Endodermal cell (in vitro differentiated cells): ENCODE results near the gene GPR171. TPM values are rescaled to one million over a fixed set of nuclear protein-coding genes. Genes with fewer than 3 reads are reported as not detected.

Experiments
- DNase-seq: peaks from one replicate; pipeline ENCODE4 v3.0.0-alpha.2; 2017
- H3K27ac ChIP-seq: 2 replicates; pipeline ENCODE4 v1.5.1; 2013; ENCODE audit warnings: mild to moderate bottlenecking, low read depth, low read length, moderate library complexity
- H3K27me3 ChIP-seq: 2 replicates; pipeline ENCODE4 v1.6.1; 2013; ENCODE audit warnings: mild to moderate bottlenecking, low read length, moderate library complexity; ENCODE audit not compliant: insufficient read depth, control insufficient read depth, poor library complexity, severe bottlenecking
- H3K36me3 ChIP-seq: 2 replicates; pipeline ENCODE4 v1.7.0; 2013; ENCODE audit warnings: mild to moderate bottlenecking, low read length, moderate library complexity; ENCODE audit not compliant: control insufficient read depth, insufficient read depth
- H3K4me1 ChIP-seq: one replicate; pipeline ENCODE4 v1.7.0; 2013; ENCODE audit warnings: low read length; ENCODE audit not compliant: control insufficient read depth, insufficient read depth
- H3K4me3 ChIP-seq: 2 replicates; pipeline ENCODE4 v1.5.1; 2013; ENCODE audit warnings: mild to moderate bottlenecking, low read length, moderate library complexity
- H3K9ac ChIP-seq: 2 replicates; pipeline ENCODE4 v1.6.1; 2013; ENCODE audit warnings: mild to moderate bottlenecking, low read length, moderate library complexity; ENCODE audit not compliant: poor library complexity, severe bottlenecking; ENCODE audit errors: extremely low read depth
- H3K9me3 ChIP-seq: 2 replicates; pipeline ENCODE4 v1.6.1; 2013; ENCODE audit warnings: mild to moderate bottlenecking, low read length, moderate library complexity; ENCODE audit not compliant: control insufficient read depth
- H3K27ac Mint-ChIP-seq: 2 replicates; pipeline ENCODE4 v1.8.0; 2020; ENCODE audit warnings: mixed read lengths
- H3K27me3 Mint-ChIP-seq: 2 replicates; pipeline ENCODE4 v1.8.0; 2021; ENCODE audit warnings: mild to moderate bottlenecking, mixed read lengths; ENCODE audit not compliant: insufficient read depth
- H3K36me3 Mint-ChIP-seq: 2 replicates; pipeline ENCODE4 v1.8.0; 2020; ENCODE audit warnings: low read depth, mixed read lengths
- H3K4me1 Mint-ChIP-seq: 2 replicates; pipeline ENCODE4 v1.8.0; 2020; ENCODE audit warnings: mixed read lengths
- H3K4me3 Mint-ChIP-seq: 2 replicates; pipeline ENCODE4 v1.8.0; 2020; ENCODE audit warnings: mild to moderate bottlenecking, moderate library complexity, mixed read lengths
- H3K9me3 Mint-ChIP-seq: 2 replicates; pipeline ENCODE4 v1.8.0; 2020; ENCODE audit warnings: mild to moderate bottlenecking, mixed read lengths
- CTCF ChIP-seq: fragments of 200-600 bp; sonication (generic); conservative IDR thresholded peaks from 2 replicates; pipeline ENCODE4 v1.5.0; 2021; ENCODE audit warnings: antibody characterized with exemption, mild to moderate bottlenecking
- WGBS, 2 experiments: methylation state at CpG; one replicate each; pipeline versions ENCODE4 v1.1.5 to v1.1.7; 2013; ENCODE audit warnings: missing lambda C conversion rate in 2 of 2, mixed read lengths in 1 of 2; ENCODE audit not compliant: insufficient coverage in 1 of 2, insufficient read length in 1 of 2; 5-methylcytosine and 5-hydroxymethylcytosine counted together
- total RNA-seq, 2 donors: library from RNA; stranded (reverse); fragmentation: NEBNext Ultra II Directional in 1 of 2; extraction: Animal tissue kit (Norgen Biotek cat#: 25700) in 1 of 2; gene quantifications; 2 replicates in 1 of 2; 3 replicates in 1 of 2; pipeline ENCODE4 v1.2.1, GENCODE V29; 2021

The GPR171 gene
- total RNA-seq, 2 donors from 2014 or later = not detected

- Histone ChIP-seq H3K9me3 (no peaks in the 10 kb centered on the region), H3K27me3 (no peaks in the 10 kb centered on the region), H3K4me1 (no peaks in the 10 kb centered on the region), H3K4me3 (no peak overlapping the region), H3K9ac (no peak overlapping the region), H3K27ac (no peak overlapping the region), H3K36me3 (no peaks in the 10 kb centered on the region)
- Mint-ChIP-seq H3K27me3 (no peaks in the 10 kb centered on the region), H3K27ac (no peak overlapping the region), H3K9me3 (no peaks in the 10 kb centered on the region), H3K4me1 (no peaks in the 10 kb centered on the region), H3K36me3 (no peaks in the 10 kb centered on the region), H3K4me3 (no peak overlapping the region)
- TF ChIP-seq CTCF = no peak
- WGBS, 2 experiments = 82% methylated on average over 2 of the region's 3 CpGs; no CpG with 5 or more reads in 1 of the 2 experiments
- no peak for DNase-seq
These were observed 1.8 kb upstream of the GPR171 start for GRCh38 chr3:151204530-151205402.

- Histone ChIP-seq H3K9me3 (no peaks in the 10 kb centered on the region), H3K27ac (no peak overlapping the region), H3K4me1 (no peaks in the 10 kb centered on the region), H3K9ac (no peak overlapping the region), H3K27me3 (no peaks in the 10 kb centered on the region), H3K36me3 (no peaks in the 10 kb centered on the region), H3K4me3 (no peak overlapping the region)
- no peaks in the 10 kb centered on the region for H3K27me3 Mint-ChIP-seq
- DNase-seq = no peak
- H3K36me3 Mint-ChIP-seq = no peaks in the 10 kb centered on the region
- no peaks in the 10 kb centered on the region for H3K9me3 Mint-ChIP-seq
- no peaks in the 10 kb centered on the region for H3K4me1 Mint-ChIP-seq
- H3K27ac Mint-ChIP-seq = no peak overlapping the region
- no peak for TF ChIP-seq CTCF
- no peak overlapping the region for H3K4me3 Mint-ChIP-seq
- 92 to 94% methylated on average over 5 to 7 of the region's 7 CpGs for WGBS, 2 experiments
These were observed 1.8 kb downstream of the GPR171 start for GRCh38 chr3:151201051-151201730.

GRCh38 chr3:151200586-151200985, 2.4 kb downstream of the GPR171 start:
- no peaks in the 10 kb centered on the region for H3K4me1 Mint-ChIP-seq
- no peaks in the 10 kb centered on the region for H3K36me3 ChIP-seq
- H3K27me3 Mint-ChIP-seq = no peaks in the 10 kb centered on the region
- 93 to 100% methylated on average over 2 of the region's 2 CpGs for WGBS, 2 experiments
- H3K27me3 ChIP-seq = no peaks in the 10 kb centered on the region
- no peaks in the 10 kb centered on the region for H3K4me1 ChIP-seq
- H3K4me3 ChIP-seq = no peak overlapping the region
- H3K9me3 ChIP-seq = no peaks in the 10 kb centered on the region
- TF ChIP-seq CTCF = no peak
- H3K36me3 Mint-ChIP-seq = no peaks in the 10 kb centered on the region
- no peaks in the 10 kb centered on the region for H3K9me3 Mint-ChIP-seq
- no peak overlapping the region for H3K27ac Mint-ChIP-seq
- no peak for DNase-seq
- no peak overlapping the region for H3K4me3 Mint-ChIP-seq
- no peak overlapping the region for H3K9ac ChIP-seq
- no peak overlapping the region for H3K27ac ChIP-seq
